Measurements from ENCODE around the gene MFSD11.

The MFSD11 gene

GRCh38 chr17:76735006-76735405 is 2.9 kb upstream of the MFSD11 start:
- H3K4me3 ChIP-seq (replicated peaks; ENCODE audit: insufficient read depth, low read length): peak overlapping the region; percentile 89
- DNase-seq (ENCODE audit: low read depth in 1 of 2, low spot score in 1 of 2): no peak

GRCh38 chr17:76735586-76736348 is 2.2 kb upstream of the MFSD11 start:
- TF ChIP-seq REST (IDR thresholded peaks at IDR 0.05; ENCODE audit: insufficient replicate concordance, low read depth) (no peak), CTCF (IDR thresholded peaks at IDR 0.05; ENCODE audit: insufficient read depth, low read length) (no peak), SPI1 (IDR thresholded peaks at IDR 0.05; ENCODE audit: borderline replicate concordance, low read depth) (no peak), GABPA (IDR thresholded peaks at IDR 0.05; ENCODE audit: low read depth) (no peak), POLR2AphosphoS5 (IDR thresholded peaks at IDR 0.05; ENCODE audit: low read depth) (no peak; the same call in none of the 2 replicates)
- H3K4me3 ChIP-seq (replicated peaks; ENCODE audit: insufficient read depth, low read length): peak overlapping the region; percentile 89
- peak overlapping the region; percentile 98 for H3K27ac ChIP-seq (replicated peaks)
- no peak for DNase-seq (ENCODE audit: low read depth in 1 of 2, low spot score in 1 of 2)
- no peaks in the 10 kb centered on the region for H3K27me3 ChIP-seq (ENCODE audit: insufficient read depth, poor library complexity, severe bottlenecking)

More at GRCh38 chr17:76735006-76735405, 2.9 kb upstream of the MFSD11 start:
- H3K27me3 ChIP-seq (ENCODE audit: insufficient read depth, poor library complexity, severe bottlenecking): no peaks in the 10 kb centered on the region
- H3K27ac ChIP-seq (replicated peaks): peak overlapping the region; percentile 98
- no peak for TF ChIP-seq CTCF (IDR thresholded peaks at IDR 0.05; ENCODE audit: insufficient read depth, low read length)
- no peak for TF ChIP-seq POLR2AphosphoS5 (IDR thresholded peaks at IDR 0.05; ENCODE audit: low read depth)
- no peak for TF ChIP-seq SPI1 (IDR thresholded peaks at IDR 0.05; ENCODE audit: borderline replicate concordance, low read depth)
- TF ChIP-seq REST (IDR thresholded peaks at IDR 0.05; ENCODE audit: insufficient replicate concordance, low read depth): no peak
- TF ChIP-seq GABPA (IDR thresholded peaks at IDR 0.05; ENCODE audit: low read depth): no peak

- no peak for TF ChIP-seq CTCF (IDR thresholded peaks at IDR 0.05; ENCODE audit: insufficient read depth, low read length)
- TF ChIP-seq POLR2AphosphoS5 (IDR thresholded peaks at IDR 0.05; ENCODE audit: low read depth): no peak; the same call in 1 of the 2 replicates
- no peak for TF ChIP-seq GABPA (IDR thresholded peaks at IDR 0.05; ENCODE audit: low read depth)
- no peak for TF ChIP-seq REST (IDR thresholded peaks at IDR 0.05; ENCODE audit: insufficient replicate concordance, low read depth)
- no peak for TF ChIP-seq SPI1 (IDR thresholded peaks at IDR 0.05; ENCODE audit: borderline replicate concordance, low read depth)
Observed at GRCh38 chr17:76736349-76737081, 1.4 kb upstream of the MFSD11 start.

More at GRCh38 chr17:76736349-76737081, 1.4 kb upstream of the MFSD11 start:
- Histone ChIP-seq H3K27ac (replicated peaks) (peak overlapping the region; percentile 98), H3K27me3 (ENCODE audit: insufficient read depth, poor library complexity, severe bottlenecking) (no peaks in the 10 kb centered on the region), H3K4me3 (replicated peaks; ENCODE audit: insufficient read depth, low read length) (peak overlapping the region; percentile 89)
- DNase-seq (ENCODE audit: low read depth in 1 of 2, low spot score in 1 of 2): peak in 1 of 2 experiments; percentile 36

Measured in HL-60 (cell line).